Mesothelial cell of epicardium (in vitro differentiated cells): ENCODE results near the gene PSMD6. TPM values are rescaled to one million over a fixed set of nuclear protein-coding genes. Genes with fewer than 3 reads are reported as not detected.
A peak's percentile ranks its signal among the peaks of the same experiment; 100 is the strongest.

Experiments used
- DNase-seq, 2 experiments: peaks; one replicate each; pipeline ENCODE4 v3.0.0; 2021; ENCODE audit warnings: low spot score in 2 of 2; ENCODE audit not compliant: unreplicated experiment in 2 of 2
- H3K27ac Mint-ChIP-seq: 2 replicates; pipeline ENCODE4 v1.8.0; 2021; ENCODE audit warnings: mixed read lengths
- H3K27me3 Mint-ChIP-seq: 2 replicates; pipeline ENCODE4 v1.8.0; 2021; ENCODE audit warnings: low read depth, mixed read lengths
- H3K36me3 Mint-ChIP-seq: 2 replicates; pipeline ENCODE4 v1.8.0; 2021; ENCODE audit warnings: mixed read lengths
- H3K4me1 Mint-ChIP-seq: 2 replicates; pipeline ENCODE4 v1.8.0; 2021; ENCODE audit warnings: mixed read lengths
- H3K4me3 Mint-ChIP-seq: 2 replicates; pipeline ENCODE4 v1.8.0; 2021; ENCODE audit warnings: mild to moderate bottlenecking, moderate library complexity, mixed read lengths
- H3K9me3 Mint-ChIP-seq: 2 replicates; pipeline ENCODE4 v1.8.0; 2021; ENCODE audit warnings: mixed read lengths
- total RNA-seq: library from RNA; stranded (reverse); gene quantifications from 3 replicates; pipeline ENCODE4 v1.2.1, GENCODE V29; 2021
- TF ChIP-seq, protein P1 (sequence below): fragments of 200-600 bp; sonication (generic); IDR thresholded peaks from one replicate; pipeline ENCODE4 v1.5.0; 2021; ENCODE audit warnings: antibody characterized with exemption; ENCODE audit not compliant: unreplicated experiment

PSMD6 gene
- total RNA-seq, 1 donor from 2014 or later: 73.4 TPM

- TF ChIP-seq, protein P1, sequence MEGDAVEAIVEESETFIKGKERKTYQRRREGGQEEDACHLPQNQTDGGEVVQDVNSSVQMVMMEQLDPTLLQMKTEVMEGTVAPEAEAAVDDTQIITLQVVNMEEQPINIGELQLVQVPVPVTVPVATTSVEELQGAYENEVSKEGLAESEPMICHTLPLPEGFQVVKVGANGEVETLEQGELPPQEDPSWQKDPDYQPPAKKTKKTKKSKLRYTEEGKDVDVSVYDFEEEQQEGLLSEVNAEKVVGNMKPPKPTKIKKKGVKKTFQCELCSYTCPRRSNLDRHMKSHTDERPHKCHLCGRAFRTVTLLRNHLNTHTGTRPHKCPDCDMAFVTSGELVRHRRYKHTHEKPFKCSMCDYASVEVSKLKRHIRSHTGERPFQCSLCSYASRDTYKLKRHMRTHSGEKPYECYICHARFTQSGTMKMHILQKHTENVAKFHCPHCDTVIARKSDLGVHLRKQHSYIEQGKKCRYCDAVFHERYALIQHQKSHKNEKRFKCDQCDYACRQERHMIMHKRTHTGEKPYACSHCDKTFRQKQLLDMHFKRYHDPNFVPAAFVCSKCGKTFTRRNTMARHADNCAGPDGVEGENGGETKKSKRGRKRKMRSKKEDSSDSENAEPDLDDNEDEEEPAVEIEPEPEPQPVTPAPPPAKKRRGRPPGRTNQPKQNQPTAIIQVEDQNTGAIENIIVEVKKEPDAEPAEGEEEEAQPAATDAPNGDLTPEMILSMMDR: no peak
- Mint-ChIP-seq H3K27me3 (no peaks in the 10 kb centered on the region), H3K27ac (no peak overlapping the region)
These were observed 59.8 kb downstream of the PSMD6 start for GRCh38 chr3:63963496-63963895.

GRCh38 chr3:63961891-63962290 lies 61.4 kb downstream of the PSMD6 start:
- no peaks in the 10 kb centered on the region for H3K27me3 Mint-ChIP-seq
- no peaks in the 10 kb centered on the region for H3K9me3 Mint-ChIP-seq
- peaks cover 37% of the 10 kb centered on the region for H3K4me1 Mint-ChIP-seq
- DNase-seq: no peak
- no peak overlapping the region for H3K4me3 Mint-ChIP-seq
- no peaks in the 10 kb centered on the region for H3K36me3 Mint-ChIP-seq
- TF ChIP-seq, protein P1: peak; percentile 78
- no peak overlapping the region for H3K27ac Mint-ChIP-seq

More at GRCh38 chr3:63963496-63963895, 59.8 kb downstream of the PSMD6 start:
- no peak overlapping the region for H3K4me3 Mint-ChIP-seq
- H3K9me3 Mint-ChIP-seq: no peaks in the 10 kb centered on the region
- peaks cover 44% of the 10 kb centered on the region for H3K4me1 Mint-ChIP-seq
- H3K36me3 Mint-ChIP-seq: no peaks in the 10 kb centered on the region
- DNase-seq: no peak

Other genes with a start within 250 kb of the PSMD6 start
- gene C3orf49, start 204.2 kb downstream of the PSMD6 start, total RNA-seq: not detected in 3 replicates
- 38.2 to 42.6 TPM (median 41.8 TPM) in 3 replicates for gene THOC7, start 159.7 kb downstream of the PSMD6 start, total RNA-seq
- gene ATXN7, start 159.6 kb downstream of the PSMD6 start, total RNA-seq: 28.2 to 29.4 TPM (median 28.7 TPM) in 3 replicates
- gene SCAANT1, start 111.1 kb downstream of the PSMD6 start, total RNA-seq: not detected in 3 replicates
- 41.3 to 46.2 TPM (median 43.2 TPM) in 3 replicates for gene PRICKLE2, start 202.0 kb upstream of the PSMD6 start, total RNA-seq